RWPE2 (cell line): Measurements from ENCODE around the gene SRGAP1.

Experiments used
- ATAC-seq: fragments of 200-7000 bp; cut with Tn5 transposase; 3 replicates; pipeline ENCODE4 v1.9.1; 2021; ENCODE audit warnings: low read depth
- DNase-seq: peaks from one replicate; pipeline ENCODE4 v3.0.0-alpha.2; 2020; ENCODE audit warnings: low spot score
- H3K27ac ChIP-seq: fragments of 450-650 bp; 2 replicates; pipeline ENCODE4 v1.5.1; 2017; ENCODE audit warnings: mild to moderate bottlenecking; ENCODE audit not compliant: poor library complexity, severe bottlenecking
- H3K27me3 ChIP-seq: fragments of 250-450 bp; sonication (Bioruptor Pico); 2 replicates; pipeline ENCODE4 v1.5.1; 2021; ENCODE audit warnings: mild to moderate bottlenecking, moderate library complexity; ENCODE audit not compliant: insufficient read depth, poor library complexity, severe bottlenecking
- H3K36me3 ChIP-seq: fragments of 250-450 bp; sonication (Bioruptor Pico); 2 replicates; pipeline ENCODE4 v1.5.1; 2020; ENCODE audit warnings: low read depth, mild to moderate bottlenecking, moderate library complexity
- H3K4me1 ChIP-seq: fragments of 250-450 bp; sonication (Bioruptor Pico); 2 replicates; pipeline ENCODE4 v1.5.1; 2021; ENCODE audit warnings: mild to moderate bottlenecking, moderate library complexity; ENCODE audit not compliant: insufficient read depth, poor library complexity, severe bottlenecking
- H3K4me3 ChIP-seq: fragments of 250-450 bp; sonication (Bioruptor Pico); 2 replicates; pipeline ENCODE4 v1.5.1; 2021; ENCODE audit warnings: mild to moderate bottlenecking, moderate library complexity; ENCODE audit not compliant: severe bottlenecking
- H3K9me3 ChIP-seq: fragments of 250-450 bp; sonication (Bioruptor Pico); 2 replicates; pipeline ENCODE4 v1.5.1; 2021; ENCODE audit warnings: mild to moderate bottlenecking, moderate library complexity; ENCODE audit not compliant: severe bottlenecking
- TF ChIP-seq, protein P1 (sequence below): fragments of 450-650 bp; IDR thresholded peaks from one replicate; pipeline ENCODE4 v1.5.1; 2017; ENCODE audit warnings: mild to moderate bottlenecking, moderate library complexity; ENCODE audit not compliant: poor library complexity, severe bottlenecking

SRGAP1 gene

GRCh38 chr12:64019101-64019500 is 174.6 kb downstream of the SRGAP1 start:
- Histone ChIP-seq H3K27ac (no peak overlapping the region), H3K27me3 (no peaks in the 10 kb centered on the region), H3K4me3 (no peak overlapping the region), H3K9me3 (no peaks in the 10 kb centered on the region), H3K4me1 (no peaks in the 10 kb centered on the region), H3K36me3 (peaks cover 26% of the 10 kb centered on the region)
- ATAC-seq (no peak), DNase-seq (no peak)
- TF ChIP-seq, protein P1, sequence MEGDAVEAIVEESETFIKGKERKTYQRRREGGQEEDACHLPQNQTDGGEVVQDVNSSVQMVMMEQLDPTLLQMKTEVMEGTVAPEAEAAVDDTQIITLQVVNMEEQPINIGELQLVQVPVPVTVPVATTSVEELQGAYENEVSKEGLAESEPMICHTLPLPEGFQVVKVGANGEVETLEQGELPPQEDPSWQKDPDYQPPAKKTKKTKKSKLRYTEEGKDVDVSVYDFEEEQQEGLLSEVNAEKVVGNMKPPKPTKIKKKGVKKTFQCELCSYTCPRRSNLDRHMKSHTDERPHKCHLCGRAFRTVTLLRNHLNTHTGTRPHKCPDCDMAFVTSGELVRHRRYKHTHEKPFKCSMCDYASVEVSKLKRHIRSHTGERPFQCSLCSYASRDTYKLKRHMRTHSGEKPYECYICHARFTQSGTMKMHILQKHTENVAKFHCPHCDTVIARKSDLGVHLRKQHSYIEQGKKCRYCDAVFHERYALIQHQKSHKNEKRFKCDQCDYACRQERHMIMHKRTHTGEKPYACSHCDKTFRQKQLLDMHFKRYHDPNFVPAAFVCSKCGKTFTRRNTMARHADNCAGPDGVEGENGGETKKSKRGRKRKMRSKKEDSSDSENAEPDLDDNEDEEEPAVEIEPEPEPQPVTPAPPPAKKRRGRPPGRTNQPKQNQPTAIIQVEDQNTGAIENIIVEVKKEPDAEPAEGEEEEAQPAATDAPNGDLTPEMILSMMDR = no peak

- Histone ChIP-seq H3K9me3 (no peaks in the 10 kb centered on the region), H3K27ac (no peak overlapping the region), H3K27me3 (no peaks in the 10 kb centered on the region), H3K4me1 (no peaks in the 10 kb centered on the region), H3K36me3 (peaks cover 26% of the 10 kb centered on the region), H3K4me3 (no peak overlapping the region)
- ATAC-seq = no peak
- TF ChIP-seq, protein P1 = no peak
- no peak for DNase-seq
Measured at GRCh38 chr12:64019654-64020053, 175.2 kb downstream of the SRGAP1 start.

DNA sequence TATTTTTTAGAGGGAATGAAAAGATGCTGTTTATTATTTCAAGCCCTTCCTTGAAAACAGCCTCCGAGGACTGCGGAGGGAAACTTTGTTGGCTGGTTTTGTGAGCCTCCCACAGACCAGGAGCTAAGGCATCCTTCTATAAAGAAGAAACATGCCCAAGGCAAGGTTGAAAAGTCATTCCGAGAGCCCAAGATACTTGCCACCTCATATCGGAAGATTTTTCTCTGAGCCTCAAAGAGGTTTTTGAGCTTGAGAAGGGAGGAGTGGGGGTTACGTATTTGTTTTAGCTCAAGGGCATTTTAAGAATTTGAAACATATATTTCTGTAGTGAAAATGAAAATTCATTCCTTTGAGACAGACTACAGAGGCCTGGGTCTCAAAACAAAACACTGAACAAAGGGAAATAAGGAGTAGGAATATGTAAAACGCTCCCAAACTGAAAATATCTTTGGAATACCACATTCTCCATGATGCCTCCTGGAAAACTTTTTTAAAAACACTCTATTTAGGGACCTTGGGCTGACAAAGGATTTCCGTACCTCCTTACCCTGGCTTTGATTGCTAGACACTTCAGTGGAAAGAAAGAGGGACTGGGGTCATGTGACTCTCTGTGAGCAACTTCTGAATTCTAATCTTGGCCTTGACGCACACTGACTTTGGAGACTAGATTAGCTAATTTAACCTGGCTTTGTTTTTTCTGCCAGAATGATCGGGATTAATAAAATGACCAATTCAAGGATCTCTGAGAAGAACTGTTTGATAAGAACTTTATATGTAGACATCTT is 180.9 kb downstream of the SRGAP1 start:
- no peaks in the 10 kb centered on the region for H3K4me1 ChIP-seq
- no peak for DNase-seq
- no peaks in the 10 kb centered on the region for H3K27me3 ChIP-seq
- no peaks in the 10 kb centered on the region for H3K9me3 ChIP-seq
- no peak overlapping the region for H3K4me3 ChIP-seq
- H3K36me3 ChIP-seq = no peaks in the 10 kb centered on the region; the same call in none of the 2 replicates
- no peak overlapping the region for H3K27ac ChIP-seq
- no peak for ATAC-seq
- TF ChIP-seq, protein P1 = no peak

GRCh38 chr12:64027311-64027710 is 182.8 kb downstream of the SRGAP1 start:
- DNase-seq = no peak
- no peak overlapping the region for H3K27ac ChIP-seq
- H3K9me3 ChIP-seq = no peaks in the 10 kb centered on the region
- H3K4me1 ChIP-seq = no peaks in the 10 kb centered on the region
- no peak for ATAC-seq
- H3K27me3 ChIP-seq = no peaks in the 10 kb centered on the region
- no peak overlapping the region for H3K4me3 ChIP-seq
- H3K36me3 ChIP-seq = no peaks in the 10 kb centered on the region; the same call in none of the 2 replicates
- TF ChIP-seq, protein P1 = no peak

- ATAC-seq (no peak), DNase-seq (no peak)
- TF ChIP-seq, protein P1 = no peak
- H3K27me3 ChIP-seq = no peaks in the 10 kb centered on the region
- no peaks in the 10 kb centered on the region for H3K4me1 ChIP-seq
- H3K9me3 ChIP-seq = no peaks in the 10 kb centered on the region
- peaks cover 9% of the 10 kb centered on the region for H3K36me3 ChIP-seq
- H3K4me3 ChIP-seq = no peak overlapping the region
- H3K27ac ChIP-seq = no peak overlapping the region
Measured at GRCh38 chr12:64028541-64028940, 184.0 kb downstream of the SRGAP1 start.
